SK-N-MC (cell line): Measurements from ENCODE around the gene NPAS2.

Source experiments
- EZH2 ChIP-seq: fragments of 200-600 bp; sonication (generic); IDR thresholded peaks from one replicate; pipeline ENCODE4 v1.6.1; 2017; ENCODE audit warnings: antibody characterized with exemption
- POLR2AphosphoS5 ChIP-seq: IDR thresholded peaks from 2 replicates; pipeline ENCODE4 v1.6.1; 2012; ENCODE audit warnings: mild to moderate bottlenecking, low read depth, low read length, borderline replicate concordance

DNA sequence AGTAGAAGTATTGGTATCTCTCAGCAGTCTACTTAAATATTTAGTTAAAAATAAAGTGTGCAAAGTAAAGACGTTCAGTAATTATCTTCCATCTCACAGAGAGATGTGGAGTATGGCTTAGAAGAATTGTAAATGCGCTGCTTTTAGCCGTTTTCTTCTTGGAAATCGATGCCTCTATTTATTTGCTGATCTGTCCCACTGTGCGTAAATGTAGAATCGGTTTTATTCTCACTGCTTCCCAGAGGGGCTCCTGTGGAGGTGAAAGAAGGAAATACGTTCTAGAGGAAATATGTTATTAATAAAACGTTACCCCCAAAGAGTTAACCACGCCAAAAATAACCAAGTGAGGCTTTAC lies 1.9 kb downstream of the NPAS2 start:
- no peak for TF ChIP-seq POLR2AphosphoS5
- no peak for TF ChIP-seq EZH2
